Osteoblast (primary cell): ENCODE measurements around the gene IRF3. TPM values are rescaled to one million over a fixed set of nuclear protein-coding genes. Genes with fewer than 3 reads are reported as not detected.

Experiments
- DNase-seq: peaks from one replicate; pipeline ENCODE4 v3.0.0; 2011; ENCODE audit warnings: low spot score, mixed read lengths; ENCODE audit not compliant: insufficient read length; ENCODE audit errors: missing footprints
- H2AFZ ChIP-seq: 2 replicates; pipeline ENCODE4 v1.6.0; 2011; ENCODE audit warnings: mild to moderate bottlenecking, low read length
- H3K27ac ChIP-seq: 2 replicates; pipeline ENCODE4 v1.5.1; 2011; ENCODE audit warnings: mild to moderate bottlenecking, low read depth, low read length, moderate library complexity
- H3K27me3 ChIP-seq: 2 replicates; pipeline ENCODE4 v1.6.0; 2012; ENCODE audit warnings: mild to moderate bottlenecking, control low read depth, inconsistent platforms, low read length, moderate library complexity; ENCODE audit not compliant: insufficient read depth
- H3K36me3 ChIP-seq: 2 replicates; pipeline ENCODE4 v1.5.1; 2011; ENCODE audit warnings: mild to moderate bottlenecking, low read length, control low read depth, moderate library complexity; ENCODE audit not compliant: insufficient read depth
- H3K4me1 ChIP-seq: 2 replicates; pipeline ENCODE4 v1.5.1; 2011; ENCODE audit warnings: mild to moderate bottlenecking, low read length, control low read depth, moderate library complexity; ENCODE audit not compliant: insufficient read depth
- H3K4me2 ChIP-seq: 2 replicates; pipeline ENCODE4 v1.6.0; 2011; ENCODE audit warnings: mild to moderate bottlenecking, low read length; ENCODE audit not compliant: insufficient read depth
- H3K4me3 ChIP-seq: fragments of 200-600 bp; sonication (generic); 3 replicates; pipeline ENCODE4 v1.5.1; 2012; ENCODE audit warnings: mild to moderate bottlenecking, low read length, inconsistent platforms; ENCODE audit not compliant: insufficient read depth
- H3K79me2 ChIP-seq: 2 replicates; pipeline ENCODE4 v1.6.0; 2012; ENCODE audit warnings: mild to moderate bottlenecking, low read length, control low read depth, inconsistent platforms; ENCODE audit not compliant: insufficient read depth
- H3K9me3 ChIP-seq: 2 replicates; pipeline ENCODE4 v1.5.1; 2011; ENCODE audit warnings: low read depth, low read length, control low read depth
- H4K20me1 ChIP-seq: 2 replicates; pipeline ENCODE4 v1.6.0; 2012; ENCODE audit warnings: mild to moderate bottlenecking, low read length, control low read depth; ENCODE audit not compliant: insufficient read depth
- CTCF ChIP-seq: IDR thresholded peaks from 2 replicates; pipeline ENCODE4 v1.5.1; 2011; ENCODE audit warnings: mild to moderate bottlenecking, low read depth, low read length, moderate library complexity; ENCODE audit errors: extremely low read depth
- total RNA-seq: library from RNA; depleted of rRNA; stranded (reverse); fragments of >200 nt; gene quantifications from 2 replicates; pipeline ENCODE4 v1.2.3, GENCODE V29; 2012

IRF3 gene
- total RNA-seq, 1 donor = 48.5 TPM

DNA sequence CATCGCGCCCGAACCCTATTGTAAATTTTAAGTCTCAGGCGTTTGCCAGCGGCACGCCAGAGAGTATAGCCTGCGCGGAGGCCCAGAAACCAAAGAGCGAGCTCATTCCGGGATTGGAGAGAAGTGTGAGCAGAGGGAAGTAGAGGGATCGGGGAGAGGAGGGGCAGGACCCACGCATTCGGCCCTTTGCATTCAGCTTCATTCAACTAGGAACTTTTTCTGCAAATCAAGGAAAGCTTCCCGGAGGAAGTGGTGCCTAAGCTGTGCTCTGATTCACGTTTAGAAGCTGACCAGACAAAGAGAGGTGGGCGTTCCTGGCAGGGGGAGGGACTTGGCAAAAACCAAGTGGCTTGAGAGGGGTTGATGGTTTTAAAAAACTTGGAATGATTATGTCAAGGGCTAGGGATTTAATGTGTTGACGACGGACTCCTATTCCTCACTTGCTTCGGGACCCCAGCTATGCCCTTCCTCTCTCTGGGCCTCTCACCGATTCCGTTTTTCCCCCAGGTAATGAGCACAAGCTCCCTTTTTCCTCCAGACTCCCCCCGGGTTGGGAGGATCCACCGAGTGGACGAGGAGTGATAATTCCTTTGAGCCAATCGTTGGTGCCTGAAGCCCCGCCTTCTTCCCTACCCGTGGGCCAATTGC lies 10.6 kb upstream of the IRF3 start:
- peak overlapping the region; percentile 75 for H3K4me3 ChIP-seq

GRCh38 chr19:49672131-49672919 lies 6.7 kb upstream of the IRF3 start:
- Histone ChIP-seq H3K27ac (no peak overlapping the region), H3K4me3 (peak overlapping the region; percentile 49), H3K4me2 (peak overlapping the region; percentile 63), H3K4me1 (peaks cover 7% of the 10 kb centered on the region), H3K9me3 (no peaks in the 10 kb centered on the region), H4K20me1 (no peaks in the 10 kb centered on the region), H3K36me3 (peaks cover 9% of the 10 kb centered on the region), H2AFZ (peak overlapping the region; percentile 69), H3K79me2 (peaks cover 8% of the 10 kb centered on the region), H3K27me3 (no peaks in the 10 kb centered on the region)
- peak; percentile 87 for TF ChIP-seq CTCF
- peak; percentile 98 for DNase-seq

More for the DNA sequence above, 10.6 kb upstream of the IRF3 start:
- H3K4me1 ChIP-seq = peaks cover 21% of the 10 kb centered on the region
- TF ChIP-seq CTCF = no peak
- peak overlapping the region; percentile 100 for H3K4me2 ChIP-seq
- peak overlapping the region; percentile 100 for H2AFZ ChIP-seq
- no peaks in the 10 kb centered on the region for H3K9me3 ChIP-seq
- peak; percentile 100 for DNase-seq
- H3K27me3 ChIP-seq = no peaks in the 10 kb centered on the region
- peak overlapping the region; percentile 100 for H3K27ac ChIP-seq
- no peaks in the 10 kb centered on the region for H3K36me3 ChIP-seq
- peaks cover 40% of the 10 kb centered on the region for H3K79me2 ChIP-seq
- H4K20me1 ChIP-seq = peaks cover 26% of the 10 kb centered on the region

- no peak overlapping the region for H3K27ac ChIP-seq
- peaks cover 9% of the 10 kb centered on the region for H3K36me3 ChIP-seq
- H3K27me3 ChIP-seq = no peaks in the 10 kb centered on the region
- no peak for DNase-seq
- no peaks in the 10 kb centered on the region for H3K9me3 ChIP-seq
- no peak overlapping the region for H3K4me3 ChIP-seq
- H4K20me1 ChIP-seq = no peaks in the 10 kb centered on the region
- peaks cover 23% of the 10 kb centered on the region for H3K79me2 ChIP-seq
- H3K4me2 ChIP-seq = no peak overlapping the region
- peaks cover 13% of the 10 kb centered on the region for H3K4me1 ChIP-seq
- TF ChIP-seq CTCF = no peak
- H2AFZ ChIP-seq = no peak overlapping the region
These were observed 3.9 kb upstream of the IRF3 start for GRCh38 chr19:49669516-49669915.

DNA sequence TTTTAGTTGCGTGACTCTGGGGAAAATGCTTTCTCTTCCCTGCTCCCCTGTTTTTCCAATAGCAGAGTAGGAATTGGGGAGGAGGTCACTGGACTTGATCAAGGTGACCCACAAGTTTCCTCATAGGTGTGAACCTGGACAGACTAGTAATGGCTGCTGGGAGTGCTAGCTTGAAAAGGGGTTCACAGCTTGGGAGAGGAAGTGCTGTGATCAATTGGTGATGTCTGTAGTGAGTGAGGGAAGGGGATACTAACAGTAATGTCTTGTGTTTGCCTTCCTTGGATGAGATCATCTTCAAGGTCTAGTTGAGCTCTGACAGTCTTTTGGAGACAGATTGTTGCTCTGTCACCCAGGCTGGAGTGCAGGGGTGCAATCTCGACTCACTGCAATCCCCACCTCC lies 1.8 kb upstream of the IRF3 start:
- no peak for TF ChIP-seq CTCF
- no peak for DNase-seq
- Histone ChIP-seq H3K27ac (no peak overlapping the region), H3K4me2 (no peak overlapping the region), H2AFZ (no peak overlapping the region), H3K4me1 (peaks cover 17% of the 10 kb centered on the region), H3K79me2 (peaks cover 35% of the 10 kb centered on the region), H3K4me3 (no peak overlapping the region), H3K36me3 (peaks cover 17% of the 10 kb centered on the region), H3K9me3 (no peaks in the 10 kb centered on the region), H4K20me1 (peaks cover 4% of the 10 kb centered on the region), H3K27me3 (no peaks in the 10 kb centered on the region)
